Measurements from ENCODE around the gene XPC.

The XPC gene

DNA sequence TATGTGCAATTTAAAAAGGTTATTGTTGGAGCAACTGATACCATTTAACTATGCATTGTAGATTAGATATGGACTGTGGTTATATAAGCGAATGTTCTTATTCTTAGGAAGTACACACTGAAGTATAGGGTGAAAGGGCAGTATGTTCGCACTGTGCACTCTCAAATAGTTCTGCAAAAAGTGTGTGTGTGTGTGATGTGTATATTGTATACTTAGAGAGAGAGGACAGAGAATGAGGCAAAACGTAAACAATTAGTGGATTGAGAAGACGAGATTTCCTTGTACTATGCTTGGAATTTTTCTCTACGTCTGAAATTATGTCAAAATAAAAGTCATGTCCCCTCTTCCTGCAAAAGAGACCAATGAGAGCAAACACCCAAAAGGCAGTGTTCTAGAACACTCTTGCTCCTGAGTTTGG is 30.6 kb upstream of the XPC start:
- no peak for DNase-seq (ENCODE audit: low read depth)
- H3K4me3 ChIP-seq (ENCODE audit: low read depth, low read length): no peak overlapping the region
- TF ChIP-seq, protein P1, sequence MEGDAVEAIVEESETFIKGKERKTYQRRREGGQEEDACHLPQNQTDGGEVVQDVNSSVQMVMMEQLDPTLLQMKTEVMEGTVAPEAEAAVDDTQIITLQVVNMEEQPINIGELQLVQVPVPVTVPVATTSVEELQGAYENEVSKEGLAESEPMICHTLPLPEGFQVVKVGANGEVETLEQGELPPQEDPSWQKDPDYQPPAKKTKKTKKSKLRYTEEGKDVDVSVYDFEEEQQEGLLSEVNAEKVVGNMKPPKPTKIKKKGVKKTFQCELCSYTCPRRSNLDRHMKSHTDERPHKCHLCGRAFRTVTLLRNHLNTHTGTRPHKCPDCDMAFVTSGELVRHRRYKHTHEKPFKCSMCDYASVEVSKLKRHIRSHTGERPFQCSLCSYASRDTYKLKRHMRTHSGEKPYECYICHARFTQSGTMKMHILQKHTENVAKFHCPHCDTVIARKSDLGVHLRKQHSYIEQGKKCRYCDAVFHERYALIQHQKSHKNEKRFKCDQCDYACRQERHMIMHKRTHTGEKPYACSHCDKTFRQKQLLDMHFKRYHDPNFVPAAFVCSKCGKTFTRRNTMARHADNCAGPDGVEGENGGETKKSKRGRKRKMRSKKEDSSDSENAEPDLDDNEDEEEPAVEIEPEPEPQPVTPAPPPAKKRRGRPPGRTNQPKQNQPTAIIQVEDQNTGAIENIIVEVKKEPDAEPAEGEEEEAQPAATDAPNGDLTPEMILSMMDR (IDR thresholded peaks at IDR 0.05; ENCODE audit: insufficient read depth, low read depth, low read length, missing control alignments): no peak

DNA sequence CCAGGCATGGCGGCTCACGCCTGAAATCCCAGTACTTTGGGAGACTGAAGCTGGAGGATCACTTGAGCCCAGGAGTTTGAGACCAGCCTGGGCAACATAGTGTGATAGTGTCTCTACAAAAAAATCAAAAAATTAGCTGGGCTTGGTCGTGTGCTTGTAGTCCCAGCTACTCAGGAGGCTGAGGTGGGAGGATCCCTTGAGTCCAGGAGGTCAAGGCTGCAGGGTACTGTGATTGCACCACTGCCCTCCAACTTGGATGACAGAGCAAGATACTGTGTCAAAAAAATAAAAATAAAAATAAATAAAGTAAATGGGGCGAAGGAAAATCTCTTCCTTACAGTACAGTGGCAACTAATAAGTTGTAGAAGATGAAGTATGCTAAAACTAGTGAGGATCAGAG is 29.8 kb upstream of the XPC start:
- H3K4me3 ChIP-seq (ENCODE audit: low read depth, low read length): no peak overlapping the region
- no peak for DNase-seq (ENCODE audit: low read depth)
- TF ChIP-seq, protein P1 (IDR thresholded peaks at IDR 0.05; ENCODE audit: insufficient read depth, low read depth, low read length, missing control alignments): no peak

DNA sequence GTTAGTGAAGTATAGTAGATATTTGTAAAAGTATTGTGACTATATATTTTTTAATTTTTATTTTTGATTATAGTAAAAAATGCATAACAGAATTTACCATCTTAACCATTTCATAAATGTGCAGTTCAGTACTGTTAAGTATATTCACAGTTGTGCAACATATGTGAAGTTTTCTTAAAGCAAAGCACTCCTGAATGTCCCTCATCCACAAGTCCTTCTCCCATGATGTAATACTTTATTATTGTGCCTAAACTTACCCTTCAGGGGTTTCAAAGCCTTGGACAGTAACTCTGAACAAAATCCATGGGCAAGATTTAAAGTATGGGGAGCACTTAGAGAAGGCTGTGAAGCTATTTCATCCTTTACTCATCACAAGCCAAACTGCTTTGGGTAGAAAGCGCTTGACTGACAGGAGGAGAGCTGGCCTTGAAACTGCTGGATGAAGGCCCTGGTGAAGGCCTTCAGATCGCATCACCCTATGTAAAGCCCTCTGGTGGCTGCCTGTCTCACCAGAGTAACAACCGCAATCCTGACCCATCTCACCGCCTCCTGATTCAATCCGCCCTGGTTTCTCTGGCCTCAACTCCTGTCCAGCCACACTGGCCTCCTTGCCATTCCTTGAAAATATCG is 28.3 kb upstream of the XPC start:
- no peak overlapping the region for H3K4me3 ChIP-seq (ENCODE audit: low read depth, low read length)
- TF ChIP-seq, protein P1 (IDR thresholded peaks at IDR 0.05; ENCODE audit: insufficient read depth, low read depth, low read length, missing control alignments): no peak
- DNase-seq (ENCODE audit: low read depth): no peak

DNA sequence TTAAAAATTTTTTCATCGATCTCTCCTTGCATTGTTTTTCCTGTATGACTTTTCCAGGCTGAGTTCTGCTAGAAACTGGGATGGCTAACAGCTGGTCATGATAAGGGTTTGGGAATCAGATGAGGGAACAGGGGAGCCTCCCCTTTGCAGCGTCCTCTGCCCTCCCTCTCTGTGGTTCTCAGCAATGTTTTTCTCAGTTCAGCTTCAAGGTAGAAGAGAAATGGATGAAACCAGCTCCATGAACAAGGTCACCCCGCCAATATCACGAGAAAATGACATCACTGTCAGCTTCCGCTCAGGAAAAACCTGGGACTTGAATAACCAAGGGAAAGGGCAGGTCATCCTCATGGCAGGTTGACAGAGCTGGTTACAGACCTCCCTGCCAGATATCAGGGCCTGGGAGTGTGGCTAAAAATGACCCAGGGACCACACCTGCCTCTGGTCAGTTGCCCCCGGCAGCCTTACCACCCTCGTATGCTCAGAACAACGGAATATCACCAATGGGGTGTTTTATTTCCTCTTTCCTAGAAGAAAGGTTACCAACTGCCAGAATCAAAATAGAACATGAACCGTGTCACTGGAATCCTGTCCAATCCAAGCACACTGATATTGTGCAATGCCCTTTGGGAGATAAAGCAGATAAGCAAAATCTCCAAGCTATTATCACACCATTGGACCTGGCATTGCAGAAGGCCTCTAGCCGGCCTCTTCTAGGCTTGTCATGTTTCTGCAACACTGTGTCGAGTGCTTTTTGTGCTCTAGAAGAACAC is 26.3 kb upstream of the XPC start:
- TF ChIP-seq, protein P1 (IDR thresholded peaks at IDR 0.05; ENCODE audit: insufficient read depth, low read depth, low read length, missing control alignments): no peak
- no peak for DNase-seq (ENCODE audit: low read depth)
- no peak overlapping the region for H3K4me3 ChIP-seq (ENCODE audit: low read depth, low read length)

DNA sequence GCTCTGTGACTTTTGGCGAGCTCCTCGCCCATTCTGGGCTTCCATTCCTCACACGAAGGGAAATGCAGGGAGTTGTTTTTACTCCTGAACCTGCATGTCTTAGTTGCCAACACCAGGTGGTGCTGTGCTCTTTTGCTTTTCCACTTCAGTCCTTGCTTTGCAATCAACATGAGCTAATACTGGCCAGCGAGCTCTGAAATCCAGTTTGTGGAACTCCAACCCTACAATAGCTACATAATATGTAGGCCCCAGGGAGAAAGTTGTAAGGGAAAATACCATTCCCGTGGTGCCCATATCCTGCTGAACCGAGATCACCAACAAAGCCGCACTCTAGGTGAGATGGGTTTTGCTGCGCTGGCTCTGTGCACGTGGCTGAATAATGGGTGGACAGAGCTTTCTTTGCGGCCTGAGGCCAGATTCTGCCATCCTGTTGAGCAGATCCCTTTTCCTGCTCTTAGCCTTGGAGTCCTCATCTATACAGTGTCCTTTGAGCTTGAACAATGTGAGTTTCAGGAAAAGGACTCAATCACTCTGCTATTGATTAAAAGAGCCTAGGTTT is 25.2 kb upstream of the XPC start:
- DNase-seq (ENCODE audit: low read depth): peak; percentile 75
- H3K4me3 ChIP-seq (ENCODE audit: low read depth, low read length): no peak overlapping the region
- TF ChIP-seq, protein P1 (IDR thresholded peaks at IDR 0.05; ENCODE audit: insufficient read depth, low read depth, low read length, missing control alignments): peak; percentile 83

DNA sequence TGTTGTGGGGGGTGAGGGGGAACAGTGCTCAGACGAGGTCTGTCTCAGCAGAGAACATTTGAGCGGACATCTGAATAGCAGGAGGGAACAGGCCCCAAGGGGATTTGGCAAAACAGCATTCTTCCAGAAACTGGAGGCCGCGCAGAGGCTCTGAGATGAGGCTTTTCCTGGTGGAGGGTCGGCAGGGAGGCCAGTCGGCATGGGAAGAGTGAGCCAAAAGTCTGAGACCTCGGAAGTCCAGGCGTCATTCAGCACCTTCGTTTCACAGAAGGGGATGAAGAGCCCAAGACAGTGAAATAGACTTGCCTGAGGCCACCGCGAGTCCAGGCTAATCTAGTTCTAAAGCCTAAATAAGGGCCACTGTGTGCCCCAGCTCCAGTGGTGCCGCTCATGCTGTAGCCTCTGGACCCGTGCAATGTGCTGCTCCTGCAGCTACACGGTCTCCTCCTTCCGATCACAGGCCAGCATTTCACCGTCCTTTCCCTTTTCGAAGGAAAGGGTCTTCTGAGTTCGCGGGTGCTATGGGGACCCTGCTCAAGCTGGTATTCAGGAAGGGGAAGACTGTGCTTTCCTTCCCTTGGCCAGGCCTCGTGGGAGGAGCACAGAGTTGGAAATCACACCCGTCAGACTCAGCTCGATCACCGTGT is 24.6 kb upstream of the XPC start:
- H3K4me3 ChIP-seq (ENCODE audit: low read depth, low read length): no peak overlapping the region
- TF ChIP-seq, protein P1 (IDR thresholded peaks at IDR 0.05; ENCODE audit: insufficient read depth, low read depth, low read length, missing control alignments): no peak
- DNase-seq (ENCODE audit: low read depth): no peak
